Mesenteric fat pad (tissue), 1 donor: ENCODE results near the gene CCDC187. TPM values are rescaled to one million over a fixed set of nuclear protein-coding genes. Genes with fewer than 3 reads are reported as not detected.

Experiments
- DNase-seq: peaks from one replicate; pipeline ENCODE4 v3.0.0-alpha.2; 2020; ENCODE audit warnings: low spot score
- total RNA-seq: library from RNA; stranded (reverse); fragmentation: NEBNext Ultra II Directional; extraction: Animal tissue kit (Norgen Biotek cat#: 25700); gene quantifications from one replicate; pipeline ENCODE4 v1.2.1, GENCODE V29; 2021
- donor health status: DM: yes; HTN: yes; CAD: no.

The CCDC187 gene
- total RNA-seq, 1 donor from 2014 or later = not detected

DNA sequence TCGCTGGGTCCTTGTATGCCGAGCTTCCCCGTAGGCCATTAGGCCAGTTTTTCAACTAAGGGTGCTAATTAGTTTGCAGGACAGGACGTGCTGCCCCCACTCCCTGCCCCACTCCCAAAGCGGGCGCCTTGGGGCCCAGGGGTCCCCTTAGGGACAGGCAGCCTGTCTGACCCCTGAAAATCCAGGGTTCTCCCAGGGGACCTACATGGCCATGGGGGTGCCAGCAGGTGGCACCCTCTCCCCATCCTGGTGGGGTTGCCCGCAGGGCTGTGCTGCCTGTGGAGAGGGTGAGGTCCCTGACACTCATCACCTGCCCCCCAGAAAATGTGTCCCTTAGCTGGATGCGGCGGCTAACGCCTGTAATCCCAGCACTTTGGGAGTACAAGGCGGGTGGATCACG, 8.5 kb upstream of the CCDC187 start:
- no peak for DNase-seq

DNA sequence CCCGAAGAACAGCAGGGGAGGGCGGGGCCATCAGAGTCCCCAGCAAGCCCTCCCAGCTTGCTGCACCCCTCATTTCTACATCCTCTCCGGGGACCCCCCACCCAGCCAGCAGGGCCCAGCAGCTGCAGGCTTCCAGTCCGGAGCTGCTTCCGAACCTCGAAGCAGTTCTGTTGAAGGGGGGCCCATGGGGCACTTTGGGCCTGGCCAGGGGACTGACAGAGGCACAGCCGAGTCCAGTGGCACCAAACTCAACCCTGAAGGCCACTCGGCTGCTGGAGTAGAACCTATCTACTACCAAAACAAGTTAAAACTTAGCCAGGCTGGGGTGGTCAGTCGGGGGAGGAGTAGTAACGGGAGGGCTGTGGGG, 8.1 kb upstream of the CCDC187 start:
- no peak for DNase-seq

- DNase-seq = no peak
Measured at GRCh38 chr9:136311051-136312008, 7.4 kb upstream of the CCDC187 start.

DNA sequence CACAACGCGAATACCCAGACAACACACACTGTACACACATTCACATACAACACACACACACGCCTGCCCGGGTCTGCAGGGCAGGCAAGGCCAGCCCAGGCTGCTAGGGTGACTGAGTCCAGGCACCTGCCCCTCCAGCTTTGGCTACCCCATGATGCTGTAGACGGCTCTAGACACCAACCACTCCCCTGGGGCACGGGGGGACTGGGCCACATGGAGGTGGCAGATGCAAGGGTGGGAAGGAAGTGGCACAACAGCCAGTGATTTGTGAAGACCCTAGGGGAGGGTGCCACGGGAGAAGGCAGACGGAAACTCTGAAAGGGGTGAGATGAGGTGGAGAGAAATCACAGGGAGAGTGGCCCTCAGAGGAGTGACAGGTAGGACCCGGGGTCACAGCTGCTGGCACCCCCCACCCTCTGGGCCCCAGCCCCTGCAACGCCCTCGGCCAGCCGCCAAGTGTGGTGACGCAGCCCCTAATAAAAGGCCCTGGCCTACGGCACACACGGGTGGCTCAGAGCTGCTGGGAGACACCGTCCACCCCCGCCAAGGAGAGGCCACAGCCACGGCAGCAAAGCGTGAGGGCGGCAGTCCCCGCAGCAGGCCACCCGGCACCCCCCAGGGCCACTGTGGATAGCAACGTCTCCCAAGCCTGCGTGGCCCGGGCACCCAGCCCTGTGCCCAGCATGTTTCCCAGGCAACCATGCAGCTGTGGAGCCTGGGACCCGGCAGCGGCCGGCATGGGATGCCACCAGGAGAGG, 6.6 kb upstream of the CCDC187 start:
- no peak for DNase-seq

DNA sequence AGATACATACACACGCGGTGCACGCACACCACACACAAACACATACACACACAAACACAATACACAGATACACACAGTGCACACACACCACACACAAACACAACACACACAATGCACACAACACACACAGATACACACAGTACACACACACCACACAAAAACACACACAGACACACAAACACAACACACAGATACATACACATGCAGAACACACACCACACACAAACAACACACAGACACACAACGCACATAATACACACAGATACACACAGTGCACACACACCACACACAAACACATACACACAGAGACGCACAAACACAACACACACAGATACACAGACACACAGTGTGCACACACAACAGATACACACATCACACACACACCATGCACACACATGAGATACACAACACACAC, 5.9 kb upstream of the CCDC187 start:
- no peak for DNase-seq

GRCh38 chr9:136309101-136309801, 5.4 kb upstream of the CCDC187 start:
- DNase-seq = no peak

DNA sequence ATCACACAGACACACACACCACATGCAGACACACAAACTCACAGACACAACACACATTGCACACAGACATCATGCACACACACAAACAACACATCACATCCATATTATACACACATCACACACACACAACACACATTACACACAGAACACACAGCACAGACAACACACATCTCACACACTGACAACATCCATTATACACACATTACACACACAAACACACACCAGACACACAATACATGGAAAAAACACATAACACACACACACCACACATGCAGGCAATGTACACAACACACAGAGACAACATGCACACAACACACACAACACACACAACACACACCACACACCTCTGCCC, 4.8 kb upstream of the CCDC187 start:
- no peak for DNase-seq

- DNase-seq = no peak
Measured at GRCh38 chr9:136308006-136308701, 4.3 kb upstream of the CCDC187 start.

- DNase-seq = no peak
Measured at GRCh38 chr9:136307215-136307750, 3.4 kb upstream of the CCDC187 start.

DNA sequence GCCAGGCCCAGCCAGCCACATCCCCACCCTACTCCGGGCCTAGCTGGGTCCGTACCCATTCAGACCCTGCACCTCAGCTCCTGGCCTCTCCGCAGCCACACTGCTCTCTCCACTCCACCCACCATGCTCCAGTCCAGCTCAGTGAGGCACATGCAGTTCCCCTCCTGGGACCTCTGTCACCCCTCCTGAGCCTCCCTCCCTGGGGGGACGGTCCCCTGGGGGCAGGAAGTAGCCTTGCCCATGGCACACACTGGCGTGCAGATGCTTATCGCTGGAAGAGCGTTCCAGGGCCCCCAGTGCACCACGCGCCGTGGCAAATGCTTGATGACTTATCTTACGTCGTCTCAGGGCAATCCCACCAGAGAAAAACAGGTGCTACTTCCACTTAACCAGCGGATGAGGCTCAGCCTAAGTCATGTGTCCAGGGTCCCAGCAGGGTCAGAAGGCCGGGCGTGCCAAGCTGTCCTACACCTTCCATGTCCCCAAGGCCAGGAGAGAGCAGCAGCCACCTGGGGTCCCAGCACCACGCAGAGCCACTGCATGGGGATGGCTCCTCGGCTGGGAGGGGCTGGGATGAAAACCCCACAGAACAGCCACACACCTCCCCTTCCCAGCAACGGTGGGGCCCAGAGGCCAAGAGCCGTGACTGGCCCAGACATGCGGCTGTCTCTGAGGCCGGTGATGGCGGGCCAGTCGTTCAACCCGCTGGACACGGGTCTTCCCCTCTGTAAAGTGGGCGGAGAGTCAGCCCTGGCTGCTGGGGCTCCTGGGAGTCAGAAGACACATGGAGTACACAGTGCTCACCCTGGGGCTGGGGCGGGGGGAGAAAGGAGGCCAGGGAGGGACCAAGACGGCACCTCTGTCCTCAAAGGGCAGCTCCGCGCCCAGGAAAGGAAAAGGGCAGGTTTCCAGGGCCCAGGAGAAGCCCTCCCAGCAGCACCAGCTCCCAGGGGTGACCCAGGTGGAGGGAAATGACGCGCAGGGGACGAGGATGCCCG, 2.6 kb upstream of the CCDC187 start:
- no peak for DNase-seq

GRCh38 chr9:136305804-136306203, 1.9 kb upstream of the CCDC187 start:
- no peak for DNase-seq

GRCh38 chr9:136304981-136305380, 1.1 kb upstream of the CCDC187 start:
- DNase-seq = no peak

- no peak for DNase-seq
Measured at GRCh38 chr9:136304456-136304855, 562 bp upstream of the CCDC187 start.

- no peak for DNase-seq
Measured at GRCh38 chr9:136303066-136303824, 649 bp downstream of the CCDC187 start.

DNA sequence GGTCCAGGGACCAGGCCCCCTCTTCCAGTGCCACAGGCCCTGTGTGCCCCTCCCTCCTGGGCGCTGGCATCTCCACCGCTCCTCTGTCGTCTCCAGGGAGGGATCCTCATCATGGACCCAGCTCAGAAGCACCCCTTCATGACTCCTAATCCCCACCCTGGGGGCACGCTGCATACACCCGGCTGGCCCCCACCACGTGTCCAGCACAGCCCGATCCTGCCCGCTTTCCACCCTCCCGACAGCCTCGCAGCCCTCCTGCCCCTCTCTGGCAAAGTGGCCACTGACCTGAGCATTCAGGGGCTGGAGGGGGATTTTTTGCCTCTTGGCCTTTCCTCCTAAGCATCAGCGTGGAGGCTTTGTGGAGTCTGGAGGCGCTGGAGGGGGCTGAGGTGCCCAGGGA, 1.4 kb downstream of the CCDC187 start:
- no peak for DNase-seq

DNA sequence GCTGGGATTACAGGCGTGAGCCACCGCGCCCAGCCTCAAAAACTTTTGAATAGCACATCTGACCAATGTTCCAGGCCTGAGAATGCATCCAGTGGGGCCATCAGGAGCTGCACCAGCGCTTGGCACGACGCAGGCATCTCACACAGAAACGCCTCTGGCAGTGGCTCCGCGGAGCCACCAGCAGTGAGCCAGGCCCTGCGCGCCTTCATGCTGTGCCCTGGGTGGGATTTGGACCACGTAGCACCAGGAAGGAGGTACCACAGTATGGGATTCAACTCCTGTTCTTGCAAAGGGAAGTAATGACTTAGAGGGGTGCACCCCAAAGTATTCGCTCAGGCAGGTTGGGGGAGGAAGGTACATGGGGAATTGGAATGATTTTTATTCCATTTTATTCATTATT, 3.0 kb downstream of the CCDC187 start:
- no peak for DNase-seq

GRCh38 chr9:136300016-136300545, 3.8 kb downstream of the CCDC187 start:
- DNase-seq = no peak

DNA sequence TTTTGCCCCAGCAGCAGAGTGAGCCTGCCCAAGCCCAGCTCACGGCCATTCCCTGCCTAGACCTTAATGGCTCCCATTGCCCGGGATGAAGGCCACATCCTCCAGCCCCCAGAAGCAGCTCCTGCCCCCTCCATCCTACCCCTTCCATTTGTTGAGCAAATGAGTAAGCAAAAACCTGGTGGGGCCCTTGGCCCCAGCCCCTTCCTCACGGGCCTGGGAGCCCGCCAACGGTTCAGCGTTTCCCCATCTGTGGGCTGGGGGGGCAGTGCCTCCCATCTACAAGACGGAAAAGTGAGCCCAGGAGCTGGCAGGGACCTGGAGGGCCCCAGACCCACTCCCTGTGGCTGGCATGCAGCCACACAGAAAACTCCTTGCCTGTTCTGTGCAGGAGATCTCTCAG, 4.4 kb downstream of the CCDC187 start:
- no peak for DNase-seq

GRCh38 chr9:136299116-136299515, 4.8 kb downstream of the CCDC187 start:
- no peak for DNase-seq
